ENCODE data around the gene SEMA6B.

DNA sequence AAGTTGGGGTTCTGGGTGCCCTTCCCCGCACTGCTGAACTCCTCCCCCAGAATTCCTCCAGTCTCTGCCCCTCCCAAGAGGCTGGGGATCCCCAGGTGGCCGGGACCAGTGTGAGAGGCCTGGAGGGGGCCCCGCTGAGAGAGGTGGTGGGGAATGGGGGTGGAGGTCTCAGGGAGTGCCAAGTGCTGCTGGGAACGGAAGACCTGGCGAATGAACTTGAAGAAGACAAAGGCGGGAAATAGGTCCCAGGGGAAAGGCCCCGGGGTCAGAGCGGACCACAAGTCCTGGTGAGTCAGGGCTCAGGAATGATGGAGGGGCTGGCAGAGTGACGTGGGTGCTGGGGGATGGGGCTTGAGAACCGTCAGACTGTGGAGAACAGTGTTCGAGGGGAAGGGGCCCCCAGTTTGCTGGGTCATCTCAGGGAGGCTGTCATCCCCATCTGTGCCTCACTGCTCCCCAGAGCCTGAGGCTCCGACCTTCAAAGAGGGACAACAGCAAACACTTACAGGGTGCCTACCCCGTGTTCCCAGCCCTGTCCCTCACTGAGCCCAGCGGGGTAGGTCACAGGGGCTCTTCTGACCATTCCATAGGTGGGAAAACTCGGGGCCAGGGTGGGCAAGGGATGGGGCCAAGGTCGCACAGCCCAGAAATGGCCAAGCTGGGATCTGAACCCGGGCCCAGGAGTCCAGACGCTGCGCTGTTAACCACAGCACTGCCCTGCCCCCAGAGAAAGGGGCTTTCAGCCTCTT lies 16.0 kb upstream of the SEMA6B start:
- TF ChIP-seq, protein P1, sequence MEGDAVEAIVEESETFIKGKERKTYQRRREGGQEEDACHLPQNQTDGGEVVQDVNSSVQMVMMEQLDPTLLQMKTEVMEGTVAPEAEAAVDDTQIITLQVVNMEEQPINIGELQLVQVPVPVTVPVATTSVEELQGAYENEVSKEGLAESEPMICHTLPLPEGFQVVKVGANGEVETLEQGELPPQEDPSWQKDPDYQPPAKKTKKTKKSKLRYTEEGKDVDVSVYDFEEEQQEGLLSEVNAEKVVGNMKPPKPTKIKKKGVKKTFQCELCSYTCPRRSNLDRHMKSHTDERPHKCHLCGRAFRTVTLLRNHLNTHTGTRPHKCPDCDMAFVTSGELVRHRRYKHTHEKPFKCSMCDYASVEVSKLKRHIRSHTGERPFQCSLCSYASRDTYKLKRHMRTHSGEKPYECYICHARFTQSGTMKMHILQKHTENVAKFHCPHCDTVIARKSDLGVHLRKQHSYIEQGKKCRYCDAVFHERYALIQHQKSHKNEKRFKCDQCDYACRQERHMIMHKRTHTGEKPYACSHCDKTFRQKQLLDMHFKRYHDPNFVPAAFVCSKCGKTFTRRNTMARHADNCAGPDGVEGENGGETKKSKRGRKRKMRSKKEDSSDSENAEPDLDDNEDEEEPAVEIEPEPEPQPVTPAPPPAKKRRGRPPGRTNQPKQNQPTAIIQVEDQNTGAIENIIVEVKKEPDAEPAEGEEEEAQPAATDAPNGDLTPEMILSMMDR (IDR thresholded peaks at IDR 0.05; ENCODE audit: insufficient read depth, low read length, poor library complexity, severe bottlenecking): no peak
- no peak for TF ChIP-seq EZH2phosphoT487 (conservative IDR thresholded peaks at IDR 0.05; ENCODE audit: low read length)
